HEK293 (cell line): ENCODE data around the gene MYZAP.

Source experiments
- CTCF ChIA-PET: fragments of 350-600 bp; formaldehyde crosslinking; extraction: SDS; loops from one replicate; lab custom pipeline; 2021; ENCODE audit warnings: antibody characterized with exemption; lab: Yijun Ruan, JAX
- POLR2A ChIA-PET: fragments of 300-600 bp; formaldehyde crosslinking; extraction: SDS; loops from one replicate; lab custom pipeline; 2020; ENCODE audit warnings: antibody characterized with exemption, inconsistent platforms; lab: Yijun Ruan, JAX
- H3K27ac ChIP-seq: fragments of 200-500 bp; sonication (Bioruptor generic); 2 replicates; pipeline ENCODE4 v1.5.1; 2014; ENCODE audit warnings: low read depth, low read length, control low read depth, inconsistent platforms; ENCODE audit errors: extremely low read depth
- H3K36me3 ChIP-seq, 2 experiments: fragments of 200-500 bp in 1 of 2; sonication (Bioruptor generic) in 1 of 2; 1 replicate in 1 of 2; 2 replicates in 1 of 2; pipeline ENCODE4 v1.5.1; 2014 to 2017; ENCODE audit warnings: inconsistent platforms in 2 of 2, low read length in 2 of 2; ENCODE audit not compliant: control insufficient read depth in 2 of 2, insufficient read depth in 1 of 2
- H3K4me1 ChIP-seq: fragments of 200-500 bp; sonication (Bioruptor generic); 2 replicates; pipeline ENCODE4 v1.5.1; 2014; ENCODE audit warnings: mild to moderate bottlenecking, low read length, inconsistent platforms; ENCODE audit not compliant: control insufficient read depth, insufficient read depth
- H3K4me3 ChIP-seq: 2 replicates; pipeline ENCODE4 v1.5.1; 2011; ENCODE audit warnings: low read depth, mild to moderate bottlenecking, control low read depth, low read length, moderate library complexity
- H3K9me3 ChIP-seq: fragments of 200-500 bp; sonication (Bioruptor generic); 2 replicates; pipeline ENCODE4 v1.5.1; 2014; ENCODE audit warnings: low read depth, low read length, inconsistent platforms; ENCODE audit not compliant: control insufficient read depth, insufficient read depth
- FEZF1 ChIP-seq: fragments of 450-650 bp; formaldehyde crosslinking; IDR thresholded peaks from 2 replicates; pipeline ENCODE4 v1.5.1; 2016; ENCODE audit warnings: missing biosample characterization, missing genetic modification characterization
- MZF1 ChIP-seq: fragments of 450-650 bp; formaldehyde crosslinking; IDR thresholded peaks from 2 replicates; pipeline ENCODE4 v1.5.1; 2017; ENCODE audit warnings: missing biosample characterization, missing genetic modification characterization, borderline replicate concordance
- SCRT1 ChIP-seq: fragments of 450-650 bp; formaldehyde crosslinking; IDR thresholded peaks from 2 replicates; pipeline ENCODE4 v1.5.1; 2016; ENCODE audit warnings: missing biosample characterization, missing genetic modification characterization, borderline replicate concordance
- SP2 ChIP-seq: fragments of 450-650 bp; formaldehyde crosslinking; IDR thresholded peaks from 2 replicates; pipeline ENCODE4 v1.5.1; 2016; ENCODE audit warnings: missing biosample characterization, missing genetic modification characterization
- ZNF157 ChIP-seq: fragments of 450-650 bp; formaldehyde crosslinking; IDR thresholded peaks from 2 replicates; pipeline ENCODE4 v1.5.1; 2016; ENCODE audit warnings: missing biosample characterization, missing genetic modification characterization
- ZNF184 ChIP-seq: fragments of 450-650 bp; IDR thresholded peaks from 2 replicates; pipeline ENCODE4 v1.5.1; 2018; ENCODE audit warnings: missing biosample characterization, mild to moderate bottlenecking, missing genetic modification characterization
- ZNF221 ChIP-seq: fragments of 450-650 bp; formaldehyde crosslinking; IDR thresholded peaks from 2 replicates; pipeline ENCODE4 v1.5.1; 2017; ENCODE audit warnings: missing biosample characterization, missing genetic modification characterization, borderline replicate concordance
- ZNF248 ChIP-seq: fragments of 450-650 bp; formaldehyde crosslinking; IDR thresholded peaks from 2 replicates; pipeline ENCODE4 v1.5.1; 2017; ENCODE audit warnings: missing biosample characterization, missing genetic modification characterization
- ZNF280C ChIP-seq: fragments of 450-650 bp; formaldehyde crosslinking; IDR thresholded peaks from 2 replicates; pipeline ENCODE4 v1.5.1; 2016; ENCODE audit warnings: missing biosample characterization, missing genetic modification characterization
- ZNF324 ChIP-seq: fragments of 450-650 bp; formaldehyde crosslinking; IDR thresholded peaks from 2 replicates; pipeline ENCODE4 v1.5.1; 2016; ENCODE audit warnings: missing biosample characterization, missing genetic modification characterization
- ZNF335 ChIP-seq: fragments of 450-650 bp; formaldehyde crosslinking; conservative IDR thresholded peaks from 2 replicates; pipeline ENCODE4 v1.5.1; 2016; ENCODE audit warnings: missing biosample characterization, missing genetic modification characterization
- ZNF341 ChIP-seq: fragments of 450-650 bp; formaldehyde crosslinking; IDR thresholded peaks from 2 replicates; pipeline ENCODE4; 2016; ENCODE audit warnings: low read depth, missing biosample characterization, missing genetic modification characterization
- ZNF37A ChIP-seq: fragments of 450-650 bp; IDR thresholded peaks from 2 replicates; pipeline ENCODE4 v1.5.1; 2018; ENCODE audit warnings: missing biosample characterization, missing genetic modification characterization
- ZNF449 ChIP-seq: fragments of 450-650 bp; formaldehyde crosslinking; IDR thresholded peaks from 2 replicates; pipeline ENCODE4 v1.5.1; 2017; ENCODE audit warnings: missing biosample characterization, mild to moderate bottlenecking, missing genetic modification characterization, moderate library complexity
- ZNF518A ChIP-seq: fragments of 450-650 bp; formaldehyde crosslinking; conservative IDR thresholded peaks from 2 replicates; pipeline ENCODE4 v1.5.1; 2016; ENCODE audit warnings: low read depth, missing biosample characterization, missing genetic modification characterization
- ZNF529 ChIP-seq: fragments of 450-650 bp; formaldehyde crosslinking; IDR thresholded peaks from 2 replicates; pipeline ENCODE4 v1.5.1; 2017; ENCODE audit warnings: missing genetic modification characterization, missing biosample characterization; ENCODE audit not compliant: insufficient replicate concordance
- ZNF670 ChIP-seq: fragments of 450-650 bp; formaldehyde crosslinking; IDR thresholded peaks from 2 replicates; pipeline ENCODE4 v1.5.1; 2016; ENCODE audit warnings: missing biosample characterization, missing genetic modification characterization, low read depth
- ZNF677 ChIP-seq: fragments of 450-650 bp; IDR thresholded peaks from 2 replicates; pipeline ENCODE4 v1.5.0; 2018; ENCODE audit warnings: missing biosample characterization, mild to moderate bottlenecking, missing genetic modification characterization, moderate library complexity
- ZNF785 ChIP-seq: fragments of 450-650 bp; formaldehyde crosslinking; IDR thresholded peaks from 2 replicates; pipeline ENCODE4 v1.5.1; 2016; ENCODE audit warnings: missing biosample characterization, missing genetic modification characterization
- ZNF830 ChIP-seq: fragments of 450-650 bp; IDR thresholded peaks from 2 replicates; pipeline ENCODE4 v1.5.0; 2018; ENCODE audit warnings: missing biosample characterization, missing genetic modification characterization, low read depth, mild to moderate bottlenecking, moderate library complexity

Gene MYZAP

GRCh38 chr15:57652481-57652880, 60.8 kb downstream of the MYZAP start (continued):
- no peak for TF ChIP-seq ZNF518A (tag by site-specific recombination)

- Histone ChIP-seq H3K4me1 (no peaks in the 10 kb centered on the region), H3K4me3 (no peak overlapping the region), H3K36me3 (no peaks in the 10 kb centered on the region), H3K9me3 (no peaks in the 10 kb centered on the region), H3K27ac (no peak overlapping the region)
- ChIA-PET POLR2A (no interaction called here), CTCF (interaction anchor here (0.7 to 3.2 kb wide), 5 partner anchors 12 to 341 kb away, joined by 4 to 17 read pairs (median 4); no protein-coding TSS in a partner anchor)
- no peak for TF ChIP-seq MZF1 (tag by site-specific recombination)
- no peak for TF ChIP-seq ZNF324 (tag by site-specific recombination)
- no peak for TF ChIP-seq ZNF221 (tag by site-specific recombination)
- no peak for TF ChIP-seq ZNF449
- no peak for TF ChIP-seq SP2 (tag by site-specific recombination)
- no peak for TF ChIP-seq ZNF529 (tag by site-specific recombination)
- TF ChIP-seq ZNF37A (tag by site-specific recombination): no peak
- no peak for TF ChIP-seq ZNF785 (tag by site-specific recombination)
- TF ChIP-seq ZNF184 (tag by site-specific recombination): no peak
- TF ChIP-seq FEZF1 (tag by site-specific recombination): no peak
- TF ChIP-seq SCRT1: no peak
- no peak for TF ChIP-seq ZNF341 (tag by site-specific recombination)
- TF ChIP-seq ZNF518A (tag by site-specific recombination): no peak
- TF ChIP-seq ZNF248: no peak
- no peak for TF ChIP-seq ZNF280C (tag by site-specific recombination)
- no peak for TF ChIP-seq ZNF677 (tag by site-specific recombination)
- TF ChIP-seq ZNF670 (tag by site-specific recombination): no peak
- TF ChIP-seq ZNF830 (tag by site-specific recombination): no peak
- no peak for TF ChIP-seq ZNF335 (tag by site-specific recombination)
- no peak for TF ChIP-seq ZNF157 (tag by site-specific recombination)
Observed at GRCh38 chr15:57654153-57654852, 62.6 kb downstream of the MYZAP start.
